DMS79 (cell line): ENCODE results near the gene ADGRD2.
"Not testable (repeated sequence)": the region's sequence is repeated elsewhere in the genome, so short reads cannot be mapped to it uniquely, and the experiment has no call there.

Source experiments
- DNase-seq: peaks from one replicate; lab custom pipeline; 2025; lab: John Stamatoyannopoulos, UW

The ADGRD2 gene, protein sequence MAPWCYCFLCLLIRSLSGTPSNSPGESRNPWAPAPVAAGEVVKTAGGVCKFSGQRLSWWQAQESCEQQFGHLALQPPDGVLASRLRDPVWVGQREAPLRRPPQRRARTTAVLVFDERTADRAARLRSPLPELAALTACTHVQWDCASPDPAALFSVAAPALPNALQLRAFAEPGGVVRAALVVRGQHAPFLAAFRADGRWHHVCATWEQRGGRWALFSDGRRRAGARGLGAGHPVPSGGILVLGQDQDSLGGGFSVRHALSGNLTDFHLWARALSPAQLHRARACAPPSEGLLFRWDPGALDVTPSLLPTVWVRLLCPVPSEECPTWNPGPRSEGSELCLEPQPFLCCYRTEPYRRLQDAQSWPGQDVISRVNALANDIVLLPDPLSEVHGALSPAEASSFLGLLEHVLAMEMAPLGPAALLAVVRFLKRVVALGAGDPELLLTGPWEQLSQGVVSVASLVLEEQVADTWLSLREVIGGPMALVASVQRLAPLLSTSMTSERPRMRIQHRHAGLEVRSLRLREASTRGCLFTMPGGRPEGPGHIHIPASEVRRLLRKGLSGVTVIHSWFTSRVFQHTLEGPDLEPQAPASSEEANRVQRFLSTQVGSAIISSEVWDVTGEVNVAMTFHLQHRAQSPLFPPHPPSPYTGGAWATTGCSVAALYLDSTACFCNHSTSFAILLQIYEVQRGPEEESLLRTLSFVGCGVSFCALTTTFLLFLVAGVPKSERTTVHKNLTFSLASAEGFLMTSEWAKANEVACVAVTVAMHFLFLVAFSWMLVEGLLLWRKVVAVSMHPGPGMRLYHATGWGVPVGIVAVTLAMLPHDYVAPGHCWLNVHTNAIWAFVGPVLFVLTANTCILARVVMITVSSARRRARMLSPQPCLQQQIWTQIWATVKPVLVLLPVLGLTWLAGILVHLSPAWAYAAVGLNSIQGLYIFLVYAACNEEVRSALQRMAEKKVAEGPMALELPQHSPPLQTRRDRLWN

DNA sequence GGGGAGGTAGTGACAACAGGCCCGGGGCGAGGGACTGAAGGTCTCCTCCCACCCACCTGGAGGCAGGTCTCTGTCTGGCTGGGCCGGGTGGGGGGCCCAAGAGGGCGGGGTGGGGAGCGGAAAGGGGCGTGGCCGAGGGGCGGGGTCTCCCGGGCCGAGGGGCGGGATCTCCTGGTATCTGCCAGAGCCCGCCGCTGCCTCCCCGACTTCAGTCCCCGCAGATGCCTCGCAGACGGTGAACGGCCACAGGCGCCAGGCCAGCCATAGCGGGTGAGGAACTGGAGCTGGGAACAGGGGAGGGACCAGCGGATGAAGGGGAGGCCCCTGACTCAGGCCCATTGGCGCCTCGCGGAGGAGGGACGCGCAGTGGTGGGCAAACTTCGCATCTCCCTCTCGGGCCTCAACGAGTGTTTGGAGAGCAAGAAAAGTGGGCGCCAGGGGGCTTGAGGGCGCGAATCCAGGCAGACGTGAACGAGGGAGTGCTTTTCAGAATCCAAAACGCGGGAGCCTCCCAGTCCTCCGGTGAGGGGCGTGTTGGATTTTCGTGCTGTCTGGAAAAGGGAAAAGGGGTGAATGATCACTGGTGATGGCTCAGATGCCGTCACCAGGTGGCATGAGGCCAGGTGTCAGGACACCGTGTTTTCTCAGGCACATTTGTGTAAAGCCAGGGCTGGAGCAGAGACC is at the start of gene ADGRD2:
Gene ADGRD2 (plus strand): TSS at position 211 of the 684 bp plus-strand sequence. CDS start 1,216 bp downstream, outside the sequence.
- no peak for DNase-seq

DNA sequence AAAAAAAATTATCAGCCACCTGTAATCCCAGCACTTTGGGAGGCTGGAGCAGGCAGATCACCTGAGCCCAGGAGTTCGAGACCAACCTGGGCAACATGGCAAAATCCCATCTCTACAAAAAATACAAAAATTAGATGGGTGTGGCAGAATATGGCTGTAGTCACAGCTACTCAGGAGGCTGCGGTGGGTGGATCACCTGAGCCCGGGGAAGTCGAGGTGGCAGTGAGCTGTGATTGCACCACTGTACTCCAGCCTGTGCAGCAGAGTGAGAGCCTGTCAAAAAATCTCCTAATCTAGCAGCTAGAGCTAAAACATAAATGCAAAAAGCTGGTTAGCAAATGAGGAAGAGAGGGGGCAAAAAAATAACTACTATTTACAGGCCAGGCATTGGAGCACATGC is 47.0 kb upstream of the ADGRD2 start:
- no peak for DNase-seq

DNA sequence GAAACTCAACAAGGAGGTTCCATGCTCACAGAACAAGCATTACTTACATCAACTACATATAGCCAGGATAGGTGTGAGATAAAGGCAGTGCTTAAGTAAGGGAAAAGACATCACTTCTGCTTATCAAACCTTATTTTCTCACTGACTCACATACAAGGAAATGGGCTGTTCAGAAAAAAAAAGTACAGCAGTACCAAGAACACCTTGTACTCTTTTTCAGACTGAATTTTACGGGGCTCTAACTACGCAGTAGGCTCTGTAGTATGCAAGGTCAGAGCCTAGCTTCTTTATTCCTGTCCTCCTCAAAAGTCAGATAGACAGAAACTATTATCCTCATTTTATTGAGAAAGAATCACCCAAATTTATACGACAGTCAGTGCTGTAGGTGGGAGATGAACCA is 40.8 kb upstream of the ADGRD2 start:
- DNase-seq = no peak

DNA sequence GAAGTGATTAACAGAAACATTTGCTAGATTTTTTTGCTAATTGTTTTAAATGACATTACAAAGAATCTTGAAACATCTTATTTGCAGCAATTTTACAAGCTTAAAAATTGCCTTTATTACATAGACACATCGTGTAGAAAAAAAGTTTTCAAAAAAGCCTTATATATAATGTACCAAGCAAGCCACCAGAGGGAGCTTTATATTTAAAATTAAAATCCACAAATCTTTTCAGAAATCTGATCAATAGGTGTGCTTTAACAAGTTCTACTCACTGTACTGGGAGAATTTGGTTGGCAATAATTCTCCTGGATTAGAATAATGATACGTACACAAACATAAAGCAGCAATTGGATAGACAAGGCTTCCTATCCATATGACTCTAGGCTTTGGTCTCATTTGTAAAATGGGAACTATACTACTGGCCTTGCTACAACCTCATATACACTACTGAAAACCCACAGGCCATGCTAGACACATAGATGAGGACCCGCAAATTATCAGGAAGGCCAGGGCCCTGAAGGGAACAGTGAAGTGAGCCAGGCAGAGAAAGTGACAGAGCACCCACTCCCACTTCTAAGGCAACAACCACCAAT is 39.8 kb upstream of the ADGRD2 start:
- no peak for DNase-seq

DNA sequence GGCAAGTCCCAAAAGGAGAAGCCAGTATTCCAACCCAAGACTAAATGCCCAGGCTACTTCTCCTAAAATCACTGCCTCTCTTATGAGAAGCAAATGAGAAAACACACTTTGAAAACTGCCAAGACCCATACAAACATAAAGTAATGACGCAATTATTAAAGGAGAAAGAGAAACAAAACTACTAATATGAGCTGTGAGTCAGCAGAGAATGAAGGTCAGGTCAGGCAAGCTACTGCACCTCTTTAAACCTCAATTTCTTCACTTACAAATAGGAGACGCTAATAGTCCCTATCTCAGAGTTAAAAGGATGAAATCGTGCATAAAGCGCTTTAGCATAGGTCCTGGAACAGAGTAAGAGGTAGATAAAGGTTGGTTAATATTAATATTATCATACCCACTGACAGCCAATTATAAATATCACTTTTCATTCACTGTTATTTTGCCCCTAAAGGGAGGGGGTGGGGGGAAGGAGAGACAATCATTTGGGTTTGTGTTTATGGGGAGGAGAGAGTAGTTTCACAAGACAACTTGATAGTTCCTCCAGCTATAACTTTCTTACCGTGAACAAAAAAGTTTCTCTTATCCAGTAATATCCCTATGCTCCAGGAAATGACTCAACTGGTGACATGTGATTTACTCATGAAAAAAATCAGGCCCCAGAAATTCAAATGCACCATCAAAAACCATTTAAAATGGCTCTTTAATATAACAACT is 38.6 kb upstream of the ADGRD2 start:
- DNase-seq = no peak

DNA sequence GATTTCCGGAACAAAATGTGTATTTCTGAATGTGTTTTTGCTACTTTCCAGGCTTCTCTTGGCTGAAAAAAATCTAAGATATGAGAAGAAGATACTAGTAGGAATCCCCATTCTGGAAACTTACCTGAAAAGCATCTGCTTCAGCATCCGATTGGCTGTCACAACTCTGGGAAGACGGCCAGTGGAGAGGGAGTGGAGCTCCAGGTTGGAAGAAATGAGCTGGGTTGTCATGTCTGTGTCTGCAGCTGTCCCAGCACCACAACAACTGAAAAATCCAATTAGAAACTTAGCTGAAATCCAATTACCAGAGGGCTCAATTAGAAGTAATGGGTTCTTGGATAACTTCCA is 38.0 kb upstream of the ADGRD2 start:
- no peak for DNase-seq

DNA sequence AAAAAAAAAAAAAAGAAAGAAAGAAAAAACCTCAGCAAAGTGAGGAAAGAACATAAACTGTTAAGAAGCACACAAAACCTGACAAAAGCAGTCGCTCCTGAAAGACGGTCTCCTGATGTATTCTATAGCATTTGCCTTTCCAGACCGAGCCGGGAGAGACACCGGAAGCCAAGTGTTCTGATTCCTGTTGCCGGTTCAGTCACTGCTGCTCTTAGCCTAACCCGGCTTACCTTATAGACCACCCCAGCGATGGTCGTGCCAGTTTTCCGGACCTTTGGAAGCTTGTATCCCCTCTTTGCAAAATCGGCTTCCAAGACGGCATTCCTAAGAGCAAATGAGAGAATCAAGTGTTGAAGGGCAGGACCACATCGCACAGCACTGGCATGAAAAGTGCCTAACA is 35.6 kb upstream of the ADGRD2 start:
- DNase-seq = no peak

DNA sequence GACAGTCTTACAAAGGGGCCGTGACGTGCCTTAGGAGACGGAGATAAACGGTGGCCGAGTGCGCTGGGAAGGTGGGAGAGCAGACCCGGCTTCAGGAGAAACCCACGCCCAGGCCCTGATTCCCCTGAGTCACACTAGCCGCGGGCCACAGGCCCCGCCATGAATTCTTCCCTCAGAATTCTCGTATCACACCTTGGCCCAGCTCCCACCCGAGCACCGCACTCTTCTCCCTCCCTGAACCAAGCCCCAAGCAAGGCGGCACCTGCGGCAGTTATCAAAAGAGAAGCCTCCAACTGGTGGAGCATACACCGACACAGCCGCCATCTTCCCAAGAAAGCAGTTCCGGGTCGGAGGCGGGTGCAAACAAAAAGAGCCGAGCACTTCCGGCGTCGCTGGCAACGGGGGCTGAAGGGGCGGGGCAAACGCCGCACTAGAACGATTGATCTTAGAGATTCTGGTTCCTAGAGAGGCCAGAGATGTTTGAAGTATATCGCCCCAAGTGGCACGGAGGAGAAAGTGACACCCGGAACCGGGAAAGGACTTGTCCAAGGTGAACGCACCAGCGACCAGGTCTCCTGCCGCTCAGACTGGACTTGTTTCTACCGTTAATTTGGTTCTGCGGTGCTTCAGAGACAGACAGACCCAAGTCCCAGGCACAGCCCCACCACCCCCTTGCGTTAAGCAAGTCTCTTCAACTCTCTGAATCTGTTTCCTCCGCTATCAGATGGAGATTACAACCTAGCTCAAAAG is 35.0 kb upstream of the ADGRD2 start, which contains the start of gene PSMB7:
Gene PSMB7 (minus strand): TSS at position 341 of the 750 bp plus-strand sequence. CDS start 17 bp downstream, at position 324.
- peak; percentile 90 for DNase-seq

DNA sequence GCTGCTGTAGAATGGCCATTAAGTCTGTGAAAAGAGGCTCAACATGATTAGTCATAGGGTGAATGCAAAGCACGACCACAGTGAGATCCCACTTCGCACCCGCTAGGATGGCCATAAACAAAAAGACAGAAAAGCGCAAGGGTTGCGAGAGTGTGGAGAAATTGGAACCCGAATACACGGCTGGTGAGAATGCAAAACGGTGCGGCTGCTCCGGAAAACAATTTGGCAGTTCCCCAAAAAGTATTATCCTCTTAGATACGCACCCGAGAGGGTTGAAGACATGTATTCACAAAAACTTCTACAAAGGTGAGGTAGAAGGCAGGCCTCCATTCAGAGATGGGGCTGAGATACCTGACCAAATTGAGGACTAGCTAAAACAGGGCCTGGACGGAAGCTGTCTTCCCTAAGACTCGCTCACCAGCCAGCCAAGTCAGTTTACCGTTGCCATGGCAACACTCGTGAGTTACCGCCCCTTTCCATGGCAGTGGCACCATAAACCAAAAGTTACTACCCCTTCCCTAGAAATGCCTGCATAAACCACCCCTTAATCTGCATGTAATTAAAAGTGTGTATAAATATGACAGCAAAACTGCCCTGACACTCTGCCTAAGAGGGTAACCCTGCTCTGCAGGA is 34.3 kb upstream of the ADGRD2 start:
- DNase-seq = no peak

DNA sequence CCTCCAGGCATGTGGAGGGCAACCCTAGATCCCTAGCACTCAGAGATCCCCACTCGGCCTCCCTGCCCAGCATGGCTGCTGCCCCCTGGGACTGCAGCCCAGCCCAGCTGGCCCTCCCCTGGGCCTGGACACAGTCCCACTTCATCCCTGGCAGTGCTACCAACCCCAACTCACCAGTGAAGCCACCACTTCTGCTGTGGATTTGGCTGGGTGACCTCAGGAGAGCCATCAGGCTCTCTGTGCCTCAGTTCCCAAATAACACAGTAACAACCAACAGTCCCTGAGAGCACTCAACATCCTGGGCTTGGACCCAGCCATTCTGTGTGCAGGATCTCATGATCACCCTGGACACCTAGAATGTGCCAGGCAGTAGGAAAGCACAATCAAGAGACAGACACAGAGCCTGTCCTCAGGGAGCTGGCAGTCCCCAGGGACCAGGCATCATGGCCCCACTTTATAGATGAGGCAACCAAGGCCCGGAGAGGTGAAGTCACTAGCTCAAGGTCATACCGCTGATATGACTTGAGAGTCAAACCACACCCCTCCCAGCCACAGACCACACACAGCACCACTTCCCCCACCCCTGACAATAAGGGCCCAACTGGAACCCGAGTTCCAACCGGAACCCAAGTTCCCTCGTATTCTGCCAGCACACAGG is 30.3 kb upstream of the ADGRD2 start:
- DNase-seq = no peak

DNA sequence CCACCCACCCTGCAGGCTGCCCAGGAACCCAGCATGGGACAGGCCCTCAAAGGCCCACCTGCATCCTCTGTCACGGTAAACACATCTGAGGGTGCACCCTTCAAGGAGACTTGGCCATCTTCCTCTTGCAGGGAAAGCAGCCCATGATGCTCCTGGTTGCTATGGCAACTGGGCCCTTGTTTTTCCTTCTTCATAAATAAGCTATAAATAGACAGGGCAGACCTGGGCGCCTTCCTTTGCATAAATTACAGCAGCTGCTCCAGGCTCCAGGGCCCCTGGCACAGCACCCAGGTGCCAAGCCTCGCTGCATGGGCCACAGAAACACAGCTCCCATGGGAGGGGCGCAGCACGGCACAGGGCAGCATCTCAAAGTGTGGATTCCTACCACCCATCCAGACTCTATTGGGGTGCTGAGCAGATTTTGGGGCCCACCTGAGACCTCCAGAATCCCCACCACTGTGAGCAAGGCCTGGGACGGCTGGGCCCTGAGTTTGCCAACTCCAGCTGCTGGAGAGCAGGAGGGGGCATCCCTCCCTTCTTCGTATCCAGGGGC is 29.2 kb upstream of the ADGRD2 start:
- peak; percentile 91 for DNase-seq

DNA sequence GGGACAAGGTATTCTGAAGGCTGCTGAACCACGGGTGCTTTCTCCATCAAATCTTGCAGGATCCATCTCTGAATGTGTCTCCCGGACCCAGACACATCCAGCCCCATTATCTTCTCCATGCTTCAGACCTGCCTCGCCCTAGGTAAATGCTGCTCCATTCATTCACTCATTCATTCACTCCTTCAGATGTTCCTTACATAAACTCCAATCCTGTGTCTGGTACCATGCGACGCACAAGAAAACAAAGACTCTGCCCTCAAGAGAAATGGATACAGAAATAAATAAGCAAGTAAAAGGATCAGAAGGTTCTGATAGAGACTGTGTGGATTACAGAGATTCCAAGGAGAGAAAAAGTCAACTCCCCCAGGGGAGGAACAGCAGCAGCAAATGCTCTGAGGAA is 27.1 kb upstream of the ADGRD2 start:
- DNase-seq = no peak

DNA sequence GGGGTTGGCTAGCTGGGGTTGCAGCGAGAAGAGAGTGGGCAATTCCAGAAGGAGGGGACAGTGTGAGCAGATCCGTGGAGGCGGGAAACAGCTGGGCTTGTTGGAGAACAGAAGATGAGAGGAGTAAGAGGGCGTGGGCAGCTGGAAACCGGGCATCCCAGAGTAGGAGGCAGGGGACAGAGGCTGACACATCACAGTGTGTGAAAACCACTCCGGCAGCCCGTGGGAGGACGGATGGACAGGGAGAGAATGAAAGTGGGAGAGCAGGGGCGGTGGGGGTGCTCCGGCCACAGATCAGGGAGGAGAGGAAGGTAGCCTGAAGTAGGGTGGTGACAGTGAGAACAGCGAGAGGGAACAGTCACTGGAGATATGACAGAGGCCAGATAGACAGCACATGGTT is 26.7 kb upstream of the ADGRD2 start:
- no peak for DNase-seq

DNA sequence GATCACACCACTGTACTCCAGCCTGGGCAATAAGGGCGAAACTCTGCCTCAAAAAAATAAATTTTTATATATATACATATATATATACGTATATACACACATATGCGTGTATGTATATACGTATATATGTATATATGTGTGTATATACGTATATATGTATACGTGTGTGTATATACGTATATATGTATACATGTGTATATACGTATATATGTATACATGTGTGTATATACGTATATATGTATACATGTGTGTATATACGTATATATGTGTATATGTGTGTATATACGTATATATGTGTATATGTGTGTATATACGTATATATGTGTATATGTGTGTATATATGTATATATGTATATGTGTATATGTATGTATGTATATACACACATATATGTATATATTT is 24.5 kb upstream of the ADGRD2 start:
- DNase-seq = not testable (repeated sequence)

DNA sequence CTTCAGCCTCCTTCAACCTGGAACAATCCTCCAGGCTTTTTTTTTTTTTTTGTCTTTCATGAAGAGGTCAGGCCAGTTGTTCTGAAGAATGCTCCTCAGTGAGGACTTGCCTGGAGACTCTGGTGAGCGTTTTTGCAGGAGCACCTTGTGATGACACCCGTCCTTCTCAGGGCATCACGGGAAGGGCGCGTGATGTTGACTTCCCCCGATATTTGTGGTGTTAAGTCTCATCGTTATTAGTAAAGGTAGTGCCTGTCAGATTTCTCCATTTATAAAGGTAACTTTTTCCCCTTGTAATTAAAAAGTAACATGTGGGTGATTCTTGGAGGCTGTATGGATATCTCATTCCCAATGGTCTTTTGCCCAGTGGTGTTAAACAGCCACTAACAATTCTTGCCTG is 23.9 kb upstream of the ADGRD2 start:
- no peak for DNase-seq

DNA sequence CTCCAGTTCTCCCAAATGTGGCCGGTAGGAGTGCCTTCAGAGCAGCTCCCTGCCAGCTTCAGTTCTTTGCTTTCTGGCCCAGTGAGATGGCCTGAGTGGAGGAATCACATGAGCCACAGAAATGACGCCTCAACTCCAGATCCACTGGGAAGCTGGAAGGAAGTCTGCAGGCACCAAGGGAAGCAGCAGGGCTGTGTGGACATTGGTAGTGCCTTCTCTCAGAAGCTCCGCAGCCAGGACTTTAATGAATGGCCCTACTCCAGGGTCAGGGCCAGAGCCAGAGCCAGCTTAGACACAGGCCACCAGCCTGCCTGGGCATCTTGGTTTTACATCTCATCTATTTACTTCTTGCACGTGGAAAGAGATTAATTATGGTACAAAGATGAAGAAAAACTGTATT is 23.0 kb upstream of the ADGRD2 start:
- no peak for DNase-seq

DNA sequence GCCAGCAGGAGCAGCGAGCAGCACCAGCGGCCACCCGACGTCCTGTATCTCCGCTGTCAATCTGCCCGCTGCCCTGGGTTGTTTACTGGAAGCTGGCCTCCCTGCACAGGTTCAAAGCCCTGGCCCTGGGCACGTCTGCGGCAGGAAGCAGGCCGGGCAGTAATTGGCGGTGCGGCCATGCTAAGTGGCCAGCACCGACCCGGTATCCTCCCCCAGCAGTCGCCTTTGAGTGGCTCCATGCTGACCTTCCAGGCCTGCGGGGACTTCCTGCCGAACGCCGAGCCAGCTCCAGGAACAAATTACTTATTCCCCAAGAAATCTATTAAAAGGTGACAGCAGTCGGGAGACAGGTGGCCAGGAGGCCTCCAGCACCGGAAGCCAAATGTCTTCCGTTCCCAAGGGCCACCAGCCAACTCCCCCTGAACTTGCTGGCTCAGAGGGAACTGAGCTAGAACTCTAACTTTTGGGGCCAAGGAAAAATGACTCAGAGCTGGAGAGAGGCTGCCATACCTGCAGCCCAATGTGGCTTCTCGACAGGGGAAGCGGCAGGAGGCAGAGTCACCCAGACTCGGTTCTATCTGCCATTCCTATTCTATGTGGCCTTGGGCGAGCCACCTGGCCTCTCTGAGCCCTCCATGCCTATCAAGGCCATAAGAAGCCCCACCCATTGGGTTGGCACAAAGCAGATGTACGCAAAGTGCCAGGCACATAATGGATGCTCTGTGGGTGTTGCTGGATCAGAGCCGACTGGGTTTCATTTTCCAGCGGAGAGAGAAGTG is 21.3 kb upstream of the ADGRD2 start:
- peak; percentile 5 for DNase-seq

DNA sequence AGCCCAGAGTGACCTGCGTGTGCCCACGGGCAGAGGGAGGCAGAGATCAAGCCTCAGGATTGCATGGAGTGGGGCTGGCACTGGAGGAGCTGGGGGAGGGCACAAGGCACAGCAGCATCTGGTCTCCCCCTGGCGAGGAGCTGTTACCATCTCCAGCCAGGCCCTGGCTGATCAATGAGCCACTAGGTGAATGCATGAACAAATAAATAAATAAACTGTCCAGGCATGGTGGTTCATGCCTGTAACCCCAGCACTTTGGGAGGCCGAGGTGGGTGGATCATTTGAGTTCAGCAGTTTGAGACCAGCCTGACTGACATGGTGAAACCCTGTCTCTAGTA is 20.8 kb upstream of the ADGRD2 start:
- DNase-seq = no peak

DNA sequence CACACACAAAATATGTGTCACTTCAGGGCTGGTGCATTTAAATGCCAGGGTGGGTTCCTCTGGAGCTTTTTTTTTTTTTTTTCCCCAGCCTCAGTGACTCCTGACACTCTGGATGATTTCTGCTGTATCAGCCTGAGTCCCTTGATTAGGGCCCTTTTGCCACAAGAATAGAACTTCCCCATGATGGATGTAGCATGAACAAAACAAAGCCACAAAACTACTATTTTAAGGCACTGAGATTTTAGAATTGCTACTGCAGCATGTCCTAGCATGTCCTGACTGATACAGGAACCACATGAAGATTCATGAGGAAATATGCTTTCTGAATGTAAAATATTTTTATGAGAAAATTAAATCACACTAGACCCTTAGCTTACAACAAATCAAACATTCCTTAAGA is 13.9 kb upstream of the ADGRD2 start:
- DNase-seq = no peak
